Progenitor cell of endocrine pancreas (in vitro differentiated cells): Measurements from ENCODE around the gene CDH23. TPM values are rescaled to one million over a fixed set of nuclear protein-coding genes. Genes with fewer than 3 reads are reported as not detected.

ENCODE experiments used
- DNase-seq: peaks from one replicate; pipeline ENCODE4 v3.0.0; 2021; ENCODE audit warnings: low spot score; ENCODE audit not compliant: unreplicated experiment
- H3K27ac Mint-ChIP-seq: 2 replicates; pipeline ENCODE4 v1.8.0; 2021; ENCODE audit warnings: mild to moderate bottlenecking, moderate library complexity, mixed read lengths
- H3K27me3 Mint-ChIP-seq: 2 replicates; pipeline ENCODE4 v1.8.0; 2021; ENCODE audit warnings: mixed read lengths
- H3K36me3 Mint-ChIP-seq: 2 replicates; pipeline ENCODE4 v1.8.0; 2022; ENCODE audit warnings: mixed read lengths; ENCODE audit not compliant: insufficient read depth
- H3K4me1 Mint-ChIP-seq: 2 replicates; pipeline ENCODE4 v1.8.0; 2021; ENCODE audit warnings: low read depth, mixed read lengths
- H3K4me3 Mint-ChIP-seq: 2 replicates; pipeline ENCODE4 v1.8.0; 2021; ENCODE audit warnings: low read depth, mild to moderate bottlenecking, moderate library complexity, mixed read lengths
- H3K9me3 Mint-ChIP-seq: 2 replicates; pipeline ENCODE4 v1.8.0; 2021; ENCODE audit warnings: low read depth, mixed read lengths
- total RNA-seq: library from RNA; stranded (reverse); gene quantifications from 2 replicates; pipeline ENCODE4 v1.2.1, GENCODE V29; 2021
- TF ChIP-seq, protein P1 (sequence below): fragments of 200-600 bp; sonication (generic); IDR thresholded peaks from one replicate; pipeline ENCODE4 v1.5.0; 2021; ENCODE audit warnings: antibody characterized with exemption, mild to moderate bottlenecking; ENCODE audit not compliant: unreplicated experiment

The CDH23 gene
- total RNA-seq, 1 donor from 2014 or later: 0.43 TPM

- H3K27me3 Mint-ChIP-seq: peaks cover 15% of the 10 kb centered on the region
- no peak overlapping the region for H3K4me3 Mint-ChIP-seq
- H3K36me3 Mint-ChIP-seq: no peaks in the 10 kb centered on the region
- no peak for DNase-seq
- TF ChIP-seq, protein P1, sequence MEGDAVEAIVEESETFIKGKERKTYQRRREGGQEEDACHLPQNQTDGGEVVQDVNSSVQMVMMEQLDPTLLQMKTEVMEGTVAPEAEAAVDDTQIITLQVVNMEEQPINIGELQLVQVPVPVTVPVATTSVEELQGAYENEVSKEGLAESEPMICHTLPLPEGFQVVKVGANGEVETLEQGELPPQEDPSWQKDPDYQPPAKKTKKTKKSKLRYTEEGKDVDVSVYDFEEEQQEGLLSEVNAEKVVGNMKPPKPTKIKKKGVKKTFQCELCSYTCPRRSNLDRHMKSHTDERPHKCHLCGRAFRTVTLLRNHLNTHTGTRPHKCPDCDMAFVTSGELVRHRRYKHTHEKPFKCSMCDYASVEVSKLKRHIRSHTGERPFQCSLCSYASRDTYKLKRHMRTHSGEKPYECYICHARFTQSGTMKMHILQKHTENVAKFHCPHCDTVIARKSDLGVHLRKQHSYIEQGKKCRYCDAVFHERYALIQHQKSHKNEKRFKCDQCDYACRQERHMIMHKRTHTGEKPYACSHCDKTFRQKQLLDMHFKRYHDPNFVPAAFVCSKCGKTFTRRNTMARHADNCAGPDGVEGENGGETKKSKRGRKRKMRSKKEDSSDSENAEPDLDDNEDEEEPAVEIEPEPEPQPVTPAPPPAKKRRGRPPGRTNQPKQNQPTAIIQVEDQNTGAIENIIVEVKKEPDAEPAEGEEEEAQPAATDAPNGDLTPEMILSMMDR: no peak
- H3K27ac Mint-ChIP-seq: no peak overlapping the region
- no peaks in the 10 kb centered on the region for H3K9me3 Mint-ChIP-seq
- H3K4me1 Mint-ChIP-seq: no peaks in the 10 kb centered on the region
These were observed 52.3 kb downstream of the CDH23 start for GRCh38 chr10:71449026-71449425.

- Mint-ChIP-seq H3K27ac (no peak overlapping the region), H3K36me3 (no peaks in the 10 kb centered on the region), H3K4me1 (no peaks in the 10 kb centered on the region), H3K27me3 (peaks cover 24% of the 10 kb centered on the region), H3K9me3 (no peaks in the 10 kb centered on the region), H3K4me3 (no peak overlapping the region)
- TF ChIP-seq, protein P1: no peak
- no peak for DNase-seq
These were observed 55.0 kb downstream of the CDH23 start for GRCh38 chr10:71451754-71452153.

- H3K27ac Mint-ChIP-seq: no peak overlapping the region
- no peak for DNase-seq
- no peaks in the 10 kb centered on the region for H3K9me3 Mint-ChIP-seq
- H3K4me1 Mint-ChIP-seq: no peaks in the 10 kb centered on the region
- H3K27me3 Mint-ChIP-seq: peaks cover 26% of the 10 kb centered on the region
- no peak overlapping the region for H3K4me3 Mint-ChIP-seq
- H3K36me3 Mint-ChIP-seq: no peaks in the 10 kb centered on the region
- TF ChIP-seq, protein P1: no peak
These were observed 56.5 kb downstream of the CDH23 start for GRCh38 chr10:71453186-71453585.

DNA sequence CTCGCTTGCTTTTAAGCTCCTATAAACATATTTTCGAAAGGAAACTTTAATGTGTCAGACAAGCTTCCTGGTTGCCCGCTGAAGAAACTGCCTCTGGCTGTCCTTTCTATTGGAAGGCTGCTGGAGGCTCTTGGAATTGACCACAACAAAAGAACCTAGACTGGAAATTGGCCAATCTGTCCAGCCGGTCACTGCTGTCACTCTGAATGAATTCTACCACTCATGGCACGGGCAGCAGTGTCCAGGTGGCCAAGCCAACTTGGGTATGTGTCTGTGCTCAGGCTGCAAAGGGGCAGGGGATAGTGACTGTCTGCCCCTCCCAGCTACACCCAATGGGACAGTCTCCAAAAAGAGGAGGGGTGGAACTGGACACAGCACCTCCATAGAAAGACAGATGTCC, 57.6 kb downstream of the CDH23 start:
- no peaks in the 10 kb centered on the region for H3K4me1 Mint-ChIP-seq
- no peak for DNase-seq
- no peaks in the 10 kb centered on the region for H3K9me3 Mint-ChIP-seq
- H3K4me3 Mint-ChIP-seq: no peak overlapping the region
- TF ChIP-seq, protein P1: no peak
- peaks cover 26% of the 10 kb centered on the region for H3K27me3 Mint-ChIP-seq
- H3K27ac Mint-ChIP-seq: no peak overlapping the region
- H3K36me3 Mint-ChIP-seq: no peaks in the 10 kb centered on the region

DNA sequence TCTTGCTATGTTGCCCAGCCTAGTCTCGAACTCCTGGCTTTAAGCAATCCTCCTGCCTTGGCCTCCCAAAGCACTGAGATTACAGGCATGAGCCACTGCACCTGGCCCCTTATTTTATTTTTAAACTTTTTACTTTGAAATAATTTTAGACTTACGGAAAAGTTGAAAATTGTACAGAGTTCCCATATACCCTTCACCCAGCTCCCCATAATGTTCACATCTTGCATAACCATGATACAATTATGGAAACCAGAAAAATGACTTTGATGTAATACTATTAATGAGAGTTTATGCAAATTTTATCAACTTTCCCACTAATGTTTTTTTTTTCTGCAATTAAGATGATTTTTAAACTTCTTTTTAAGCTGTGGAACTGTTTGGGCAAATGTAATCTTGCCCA, 58.3 kb downstream of the CDH23 start:
- Mint-ChIP-seq H3K4me1 (no peaks in the 10 kb centered on the region), H3K27ac (no peak overlapping the region), H3K9me3 (no peaks in the 10 kb centered on the region), H3K27me3 (peaks cover 26% of the 10 kb centered on the region), H3K4me3 (no peak overlapping the region), H3K36me3 (no peaks in the 10 kb centered on the region)
- TF ChIP-seq, protein P1: no peak
- DNase-seq: no peak
